Osteocyte (in vitro differentiated cells): ENCODE data around the gene CADM2. TPM values are rescaled to one million over a fixed set of nuclear protein-coding genes. Genes with fewer than 3 reads are reported as not detected.

Source experiments
- DNase-seq: peaks from one replicate; pipeline ENCODE4 v3.0.0; 2021; ENCODE audit warnings: mixed read lengths; ENCODE audit not compliant: unreplicated experiment; ENCODE audit errors: extremely low spot score
- H3K27ac Mint-ChIP-seq: one replicate; pipeline ENCODE4 v1.8.0; 2021; ENCODE audit warnings: mild to moderate bottlenecking, mixed read lengths; ENCODE audit not compliant: unreplicated experiment
- H3K27me3 Mint-ChIP-seq: one replicate; pipeline ENCODE4 v1.8.0; 2021; ENCODE audit warnings: mixed read lengths; ENCODE audit not compliant: unreplicated experiment
- H3K36me3 Mint-ChIP-seq: one replicate; pipeline ENCODE4 v1.8.0; 2021; ENCODE audit warnings: mixed read lengths; ENCODE audit not compliant: unreplicated experiment
- H3K4me1 Mint-ChIP-seq: one replicate; pipeline ENCODE4 v1.8.0; 2021; ENCODE audit warnings: mixed read lengths; ENCODE audit not compliant: unreplicated experiment
- H3K4me3 Mint-ChIP-seq: one replicate; pipeline ENCODE4 v1.8.0; 2021; ENCODE audit warnings: mild to moderate bottlenecking, moderate library complexity, mixed read lengths; ENCODE audit not compliant: unreplicated experiment
- H3K9me3 Mint-ChIP-seq: one replicate; pipeline ENCODE4 v1.8.0; 2021; ENCODE audit warnings: mixed read lengths; ENCODE audit not compliant: unreplicated experiment
- CTCF ChIP-seq: fragments of 200-600 bp; sonication (generic); IDR thresholded peaks from 2 replicates; pipeline ENCODE4 v1.5.0; 2021; ENCODE audit warnings: antibody characterized with exemption, mild to moderate bottlenecking, moderate library complexity
- total RNA-seq: library from RNA; stranded (reverse); gene quantifications from 2 replicates; pipeline ENCODE4 v1.2.1, GENCODE V29; 2021

Gene CADM2
- total RNA-seq, 1 donor from 2014 or later = 1.5 TPM

- no peaks in the 10 kb centered on the region for H3K36me3 Mint-ChIP-seq
- peak; percentile 51 for TF ChIP-seq CTCF
Observed at GRCh38 chr3:85821130-85821756, 862.5 kb downstream of the CADM2 start.

GRCh38 chr3:85835857-85836440 is 877.2 kb downstream of the CADM2 start:
- no peak for DNase-seq
- Mint-ChIP-seq H3K4me3 (no peak overlapping the region), H3K36me3 (no peaks in the 10 kb centered on the region), H3K27me3 (no peaks in the 10 kb centered on the region), H3K27ac (no peak overlapping the region), H3K9me3 (no peaks in the 10 kb centered on the region), H3K4me1 (no peaks in the 10 kb centered on the region)
- no peak for TF ChIP-seq CTCF

More at GRCh38 chr3:85821130-85821756, 862.5 kb downstream of the CADM2 start:
- DNase-seq = no peak
- no peaks in the 10 kb centered on the region for H3K4me1 Mint-ChIP-seq
- peaks cover 2% of the 10 kb centered on the region for H3K27me3 Mint-ChIP-seq
- H3K9me3 Mint-ChIP-seq = no peaks in the 10 kb centered on the region
- H3K27ac Mint-ChIP-seq = no peak overlapping the region
- no peak overlapping the region for H3K4me3 Mint-ChIP-seq

- Mint-ChIP-seq H3K27me3 (no peaks in the 10 kb centered on the region), H3K9me3 (no peaks in the 10 kb centered on the region), H3K4me3 (no peak overlapping the region), H3K27ac (no peak overlapping the region), H3K36me3 (no peaks in the 10 kb centered on the region), H3K4me1 (no peaks in the 10 kb centered on the region)
- DNase-seq = no peak
- no peak for TF ChIP-seq CTCF
Observed at GRCh38 chr3:85837402-85837801, 878.6 kb downstream of the CADM2 start.

- no peak for DNase-seq
- no peaks in the 10 kb centered on the region for H3K4me1 Mint-ChIP-seq
- H3K27me3 Mint-ChIP-seq = no peaks in the 10 kb centered on the region
- no peaks in the 10 kb centered on the region for H3K9me3 Mint-ChIP-seq
- H3K4me3 Mint-ChIP-seq = no peak overlapping the region
- H3K36me3 Mint-ChIP-seq = no peaks in the 10 kb centered on the region
- TF ChIP-seq CTCF = no peak
- H3K27ac Mint-ChIP-seq = no peak overlapping the region
Observed at GRCh38 chr3:85838921-85839320, 880.1 kb downstream of the CADM2 start.

- DNase-seq = no peak
- Mint-ChIP-seq H3K27me3 (no peaks in the 10 kb centered on the region), H3K4me1 (no peaks in the 10 kb centered on the region), H3K36me3 (no peaks in the 10 kb centered on the region), H3K9me3 (no peaks in the 10 kb centered on the region), H3K4me3 (no peak overlapping the region), H3K27ac (no peak overlapping the region)
- no peak for TF ChIP-seq CTCF
Observed at GRCh38 chr3:85842081-85842480, 883.3 kb downstream of the CADM2 start.
